Astrocyte (in vitro differentiated cells and primary cell): ENCODE measurements around the gene ZBTB12.

Experiments used
- EZH2 ChIP-seq: IDR thresholded peaks from 2 replicates; pipeline ENCODE4 v1.6.1; 2012; ENCODE audit warnings: mild to moderate bottlenecking, low read length, inconsistent platforms; ENCODE audit not compliant: insufficient read depth
- TF ChIP-seq, protein P1 (sequence below): IDR thresholded peaks from 2 replicates; pipeline ENCODE4 v1.5.1; 2011; ENCODE audit warnings: low read depth, mild to moderate bottlenecking, inconsistent platforms, low read length, moderate library complexity; ENCODE audit not compliant: insufficient read depth

DNA sequence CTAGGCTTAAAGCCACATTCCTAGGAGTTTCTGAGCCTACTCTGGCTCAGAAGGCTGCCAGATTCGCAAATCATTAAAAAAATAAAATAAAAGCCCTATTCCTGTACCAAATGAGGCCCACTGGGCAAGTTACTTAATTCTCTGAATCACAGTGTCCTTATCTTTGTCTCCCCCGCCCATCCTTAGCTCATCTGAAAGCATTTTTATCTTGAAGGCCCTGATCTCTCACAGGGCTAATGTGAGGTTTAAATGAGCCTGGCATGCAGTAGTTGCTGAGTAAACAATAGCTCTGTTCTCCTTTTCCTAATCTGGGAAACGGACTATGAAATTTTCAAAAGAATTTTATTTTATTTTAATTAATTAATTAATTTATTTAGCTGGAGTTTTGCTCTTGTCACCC, 2.1 kb upstream of the ZBTB12 start:
- TF ChIP-seq, protein P1, sequence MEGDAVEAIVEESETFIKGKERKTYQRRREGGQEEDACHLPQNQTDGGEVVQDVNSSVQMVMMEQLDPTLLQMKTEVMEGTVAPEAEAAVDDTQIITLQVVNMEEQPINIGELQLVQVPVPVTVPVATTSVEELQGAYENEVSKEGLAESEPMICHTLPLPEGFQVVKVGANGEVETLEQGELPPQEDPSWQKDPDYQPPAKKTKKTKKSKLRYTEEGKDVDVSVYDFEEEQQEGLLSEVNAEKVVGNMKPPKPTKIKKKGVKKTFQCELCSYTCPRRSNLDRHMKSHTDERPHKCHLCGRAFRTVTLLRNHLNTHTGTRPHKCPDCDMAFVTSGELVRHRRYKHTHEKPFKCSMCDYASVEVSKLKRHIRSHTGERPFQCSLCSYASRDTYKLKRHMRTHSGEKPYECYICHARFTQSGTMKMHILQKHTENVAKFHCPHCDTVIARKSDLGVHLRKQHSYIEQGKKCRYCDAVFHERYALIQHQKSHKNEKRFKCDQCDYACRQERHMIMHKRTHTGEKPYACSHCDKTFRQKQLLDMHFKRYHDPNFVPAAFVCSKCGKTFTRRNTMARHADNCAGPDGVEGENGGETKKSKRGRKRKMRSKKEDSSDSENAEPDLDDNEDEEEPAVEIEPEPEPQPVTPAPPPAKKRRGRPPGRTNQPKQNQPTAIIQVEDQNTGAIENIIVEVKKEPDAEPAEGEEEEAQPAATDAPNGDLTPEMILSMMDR = no peak
- no peak for TF ChIP-seq EZH2
